ENCODE measurements around the gene FKRP.

DNA sequence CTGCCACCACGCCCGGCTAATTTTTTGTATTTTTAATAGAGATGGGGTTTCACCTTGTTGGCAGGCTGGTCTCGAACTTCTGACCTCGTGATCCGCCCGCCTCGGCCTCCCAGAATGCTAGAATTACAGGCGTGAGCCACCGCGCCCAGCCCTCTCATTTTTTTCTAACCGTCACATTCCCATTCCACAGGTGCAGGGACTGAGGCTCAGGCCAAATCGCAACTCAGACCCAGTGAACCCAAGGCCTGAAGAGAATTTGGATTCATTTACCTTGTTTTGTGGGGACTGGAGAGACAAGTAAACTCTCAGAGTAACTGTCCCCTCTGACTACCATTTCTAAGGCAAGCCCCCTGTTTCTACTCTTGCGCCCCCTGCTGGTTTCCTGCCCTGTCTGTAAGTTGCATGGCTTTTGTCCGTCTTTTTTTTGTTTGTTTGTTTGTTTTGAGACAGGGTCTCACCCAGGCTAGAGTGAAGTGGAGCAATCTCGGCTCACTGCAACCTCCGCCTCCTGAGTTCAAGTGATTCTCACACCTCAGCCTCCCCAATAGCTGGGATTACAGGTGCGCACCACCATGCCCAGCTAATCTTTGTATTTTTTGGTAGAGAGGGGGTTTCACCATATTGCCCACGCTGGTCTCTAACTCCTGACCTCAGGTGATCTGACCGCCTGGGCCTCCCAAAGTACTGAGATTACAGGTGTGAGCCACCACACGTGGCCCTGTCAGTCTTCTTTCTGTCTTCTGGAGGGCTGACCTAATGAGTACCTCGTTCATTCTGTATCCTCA lies 2.7 kb downstream of the FKRP start:
- TF ChIP-seq, protein P1, sequence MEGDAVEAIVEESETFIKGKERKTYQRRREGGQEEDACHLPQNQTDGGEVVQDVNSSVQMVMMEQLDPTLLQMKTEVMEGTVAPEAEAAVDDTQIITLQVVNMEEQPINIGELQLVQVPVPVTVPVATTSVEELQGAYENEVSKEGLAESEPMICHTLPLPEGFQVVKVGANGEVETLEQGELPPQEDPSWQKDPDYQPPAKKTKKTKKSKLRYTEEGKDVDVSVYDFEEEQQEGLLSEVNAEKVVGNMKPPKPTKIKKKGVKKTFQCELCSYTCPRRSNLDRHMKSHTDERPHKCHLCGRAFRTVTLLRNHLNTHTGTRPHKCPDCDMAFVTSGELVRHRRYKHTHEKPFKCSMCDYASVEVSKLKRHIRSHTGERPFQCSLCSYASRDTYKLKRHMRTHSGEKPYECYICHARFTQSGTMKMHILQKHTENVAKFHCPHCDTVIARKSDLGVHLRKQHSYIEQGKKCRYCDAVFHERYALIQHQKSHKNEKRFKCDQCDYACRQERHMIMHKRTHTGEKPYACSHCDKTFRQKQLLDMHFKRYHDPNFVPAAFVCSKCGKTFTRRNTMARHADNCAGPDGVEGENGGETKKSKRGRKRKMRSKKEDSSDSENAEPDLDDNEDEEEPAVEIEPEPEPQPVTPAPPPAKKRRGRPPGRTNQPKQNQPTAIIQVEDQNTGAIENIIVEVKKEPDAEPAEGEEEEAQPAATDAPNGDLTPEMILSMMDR (conservative IDR thresholded peaks at IDR 0.05 in 1 of 2, IDR thresholded peaks at IDR 0.05 in 1 of 2; ENCODE audit: low read depth in 1 of 2, low read length in 2 of 2) = peak; percentile 81 to 93
- TF ChIP-seq EZH2 (IDR thresholded peaks at IDR 0.05; ENCODE audit: low read length, missing control alignments) = no peak
